Ascending aorta (tissue), 2 donors: ENCODE data around the gene TRIM29. TPM values are rescaled to one million over a fixed set of nuclear protein-coding genes. Genes with fewer than 3 reads are reported as not detected.

ENCODE experiments used
- DNase-seq, 2 donors: peaks; one replicate each; pipeline ENCODE4 v3.0.0-alpha.2; 2019; ENCODE audit warnings: low spot score in 2 of 2
- H3K27ac ChIP-seq, 2 donors: fragments of 200-600 bp; sonication (generic); one replicate each; pipeline ENCODE4 v1.5.1; 2016 to 2017; ENCODE audit warnings: mild to moderate bottlenecking in 1 of 2
- H3K27me3 ChIP-seq: fragments of 200-600 bp; sonication (generic); one replicate; pipeline ENCODE4 v1.5.1; 2017
- H3K36me3 ChIP-seq, 2 donors: fragments of 200-600 bp; sonication (generic); one replicate each; pipeline ENCODE4 v1.5.1; 2016
- H3K4me1 ChIP-seq, 2 donors: fragments of 200-600 bp; sonication (generic); one replicate each; pipeline ENCODE4 v1.5.1; 2016 to 2017; ENCODE audit warnings: mild to moderate bottlenecking in 1 of 2
- H3K4me3 ChIP-seq, 2 donors: fragments of 200-600 bp; sonication (generic); one replicate each; pipeline ENCODE4 v1.5.1; 2016 to 2017; ENCODE audit warnings: mild to moderate bottlenecking in 1 of 2
- H3K9me3 ChIP-seq, 2 donors: fragments of 200-600 bp; sonication (generic); one replicate each; pipeline ENCODE4 v1.5.1; 2016
- CTCF ChIP-seq, 3 experiments: fragments of 200-600 bp in 2 of 3; fragments of 450-650 bp in 1 of 3; sonication (generic) in 2 of 3; IDR thresholded peaks; one replicate each; pipeline ENCODE4 v1.5.1; 2016 to 2019; ENCODE audit warnings: antibody characterized with exemption in 3 of 3, mild to moderate bottlenecking in 1 of 3, moderate library complexity in 1 of 3
- intact Hi-C: fragments of 100-400 bp; cut with DNase I; formaldehyde crosslinking; loops from one replicate; pipeline ENCODE4 v1.15.1; 2023
- total RNA-seq: library from RNA; depleted of rRNA; stranded (reverse); fragments of >200 nt; gene quantifications from one replicate; pipeline ENCODE4 v1.1.0, GENCODE V29; 2016

Gene TRIM29
- total RNA-seq, 1 donor from 2014 or later: 0.43 TPM

GRCh38 chr11:120173019-120173705, 35.2 kb upstream of the TRIM29 start:
- peaks cover 0 to 11% of the 10 kb centered on the region in 2 donors for H3K4me1 ChIP-seq
- H3K36me3 ChIP-seq: no peaks in the 10 kb centered on the region
- intact Hi-C loops: no loop called here
- H3K27me3 ChIP-seq: no peaks in the 10 kb centered on the region
- peak in 1 of 2 donors; percentile 57 for DNase-seq
- no peak for TF ChIP-seq CTCF (IDR thresholded peaks at IDR 0.05)
- no peak overlapping the region for H3K4me3 ChIP-seq
- no peaks in the 10 kb centered on the region for H3K9me3 ChIP-seq
- no peak overlapping the region for H3K27ac ChIP-seq

- Histone ChIP-seq H3K27me3 (no peaks in the 10 kb centered on the region), H3K27ac (no peak overlapping the region), H3K4me1 (peaks cover 0 to 11% of the 10 kb centered on the region in 2 donors), H3K36me3 (no peaks in the 10 kb centered on the region), H3K9me3 (no peaks in the 10 kb centered on the region), H3K4me3 (no peak overlapping the region)
- peak in 1 of 2 donors; percentile 75 for DNase-seq
- intact Hi-C loops: loop anchor here (1.0 kb wide), 2 partner anchors 57 to 128 kb away; no protein-coding TSS in a partner anchor
- peak; percentile 49 to 83 (median 70) for TF ChIP-seq CTCF (IDR thresholded peaks at IDR 0.05)
These were observed 34.4 kb upstream of the TRIM29 start for GRCh38 chr11:120172054-120172911.

GRCh38 chr11:120170741-120171261, 32.9 kb upstream of the TRIM29 start:
- no peak overlapping the region for H3K4me3 ChIP-seq
- no peaks in the 10 kb centered on the region for H3K9me3 ChIP-seq
- H3K4me1 ChIP-seq: peaks cover 0 to 11% of the 10 kb centered on the region in 2 donors
- H3K27me3 ChIP-seq: no peaks in the 10 kb centered on the region
- no peak overlapping the region for H3K27ac ChIP-seq
- no peak for TF ChIP-seq CTCF (IDR thresholded peaks at IDR 0.05)
- H3K36me3 ChIP-seq: no peaks in the 10 kb centered on the region
- DNase-seq: peak in 1 of 2 donors; percentile 59
- intact Hi-C loops: no loop called here

DNA sequence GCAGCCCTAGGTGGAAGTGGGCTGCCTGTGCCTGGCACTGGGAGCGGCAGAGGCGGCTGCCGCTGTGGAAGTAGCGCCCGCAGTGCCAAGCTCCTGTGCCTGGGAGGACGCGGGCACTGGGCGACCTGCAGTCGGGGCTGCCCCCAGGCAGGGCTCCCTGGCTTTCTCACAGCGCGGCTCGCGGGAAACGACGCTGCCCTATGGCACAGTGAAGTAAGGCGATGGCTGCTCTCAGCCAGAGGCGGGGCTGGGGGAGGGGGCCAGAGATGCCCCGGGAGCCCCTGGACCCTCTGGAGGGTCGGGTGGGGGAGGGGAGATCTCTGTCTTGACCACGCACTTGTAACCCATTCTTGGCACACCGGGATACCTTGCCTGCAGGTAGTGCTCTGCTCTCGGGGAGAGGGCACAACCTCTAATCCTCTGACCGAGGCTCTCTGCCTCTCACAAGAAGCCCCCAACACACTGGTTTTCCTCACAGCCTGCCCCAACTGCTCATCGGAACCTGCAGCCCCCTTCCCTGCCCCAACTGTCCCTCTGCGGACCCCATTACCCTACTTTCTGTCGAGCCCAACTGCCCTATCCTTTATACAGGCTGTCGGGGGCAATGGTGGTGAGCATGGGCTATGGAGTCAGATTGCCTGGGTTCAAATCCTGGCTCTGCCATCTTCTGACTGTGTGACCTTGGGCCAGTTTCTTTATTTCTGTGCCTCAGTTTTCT, 32.2 kb upstream of the TRIM29 start:
- no peak for TF ChIP-seq CTCF (IDR thresholded peaks at IDR 0.05)
- H3K27me3 ChIP-seq: no peaks in the 10 kb centered on the region
- no peaks in the 10 kb centered on the region for H3K36me3 ChIP-seq
- peaks cover 0 to 6% of the 10 kb centered on the region in 2 donors for H3K9me3 ChIP-seq
- no peak overlapping the region for H3K27ac ChIP-seq
- intact Hi-C loops: no loop called here
- peaks cover 0 to 11% of the 10 kb centered on the region in 2 donors for H3K4me1 ChIP-seq
- peak overlapping the region in 1 of 2 donors; percentile 60 for H3K4me3 ChIP-seq
- no peak for DNase-seq

- H3K27me3 ChIP-seq: no peaks in the 10 kb centered on the region
- DNase-seq: peak in 1 of 2 donors; percentile 69
- H3K4me3 ChIP-seq: peak overlapping the region; percentile 55 to 60
- H3K27ac ChIP-seq: no peak overlapping the region
- TF ChIP-seq CTCF (IDR thresholded peaks at IDR 0.05): peak; percentile 70 to 84 (median 80)
- H3K36me3 ChIP-seq: no peaks in the 10 kb centered on the region
- intact Hi-C loops: no loop called here
- H3K9me3 ChIP-seq: peaks cover 0 to 15% of the 10 kb centered on the region in 2 donors
- H3K4me1 ChIP-seq: peaks cover 0 to 11% of the 10 kb centered on the region in 2 donors
These were observed 31.2 kb upstream of the TRIM29 start for GRCh38 chr11:120168960-120169681.
